SK-N-SH (cell line): ENCODE measurements around the gene APEH. TPM values are rescaled to one million over a fixed set of nuclear protein-coding genes. Genes with fewer than 3 reads are reported as not detected.

Experiments
- CTCF ChIA-PET: fragments of 300-600, 350-600 bp; formaldehyde crosslinking; extraction: SDS; loops from one replicate; lab custom pipeline; 2021; lab: Yijun Ruan, JAX
- POLR2A ChIA-PET: fragments of 350-600 bp; sonication (Branson Sonifier 250); formaldehyde crosslinking; extraction: SDS; loops from one replicate; lab custom pipeline; 2020; ENCODE audit warnings: antibody characterized with exemption, inconsistent platforms; lab: Yijun Ruan, JAX
- DNase-seq: peaks from one replicate; pipeline ENCODE4 v3.0.0; 2012
- H2AFZ ChIP-seq: fragments of 200-600 bp; sonication (generic); 2 replicates; pipeline ENCODE4 v1.8.1; 2016; ENCODE audit warnings: antibody characterized with exemption, mild to moderate bottlenecking, low read depth
- H3F3A ChIP-seq: fragments of 200-600 bp; sonication (generic); replicated peaks from 2 replicates; pipeline ENCODE3; 2016; ENCODE audit warnings: antibody characterized with exemption, mild to moderate bottlenecking; ENCODE audit not compliant: insufficient read depth
- H3K27ac ChIP-seq, 2 experiments: fragments of 200-500 bp in 1 of 2; fragments of 200-600 bp in 1 of 2; sonication (Bioruptor generic) in 1 of 2; sonication (generic), shearing (Covaris generic) in 1 of 2; 2 replicates each; pipeline versions ENCODE4 v1.5.1 to v1.6.1; 2014 to 2016; ENCODE audit warnings: low read depth in 2 of 2, inconsistent platforms in 1 of 2, low read length in 1 of 2, mild to moderate bottlenecking in 1 of 2, mixed read lengths in 1 of 2
- H3K27me3 ChIP-seq: fragments of 200-600 bp; sonication (generic), shearing (Covaris generic); 2 replicates; pipeline ENCODE4 v1.6.1; 2016; ENCODE audit warnings: mixed run types; ENCODE audit not compliant: insufficient read depth
- H3K36me3 ChIP-seq, 2 experiments: fragments of 200-500 bp in 1 of 2; fragments of 200-600 bp in 1 of 2; sonication (Bioruptor generic) in 1 of 2; sonication (generic) in 1 of 2; replicated peaks in 1 of 2; 2 replicates each; pipeline versions ENCODE3 to v1.5.1; 2014 to 2016; ENCODE audit warnings: low read length in 1 of 2, mild to moderate bottlenecking in 1 of 2; ENCODE audit not compliant: insufficient read depth in 2 of 2, control insufficient read depth in 1 of 2
- H3K4me1 ChIP-seq, 2 experiments: fragments of 200-500 bp in 1 of 2; fragments of 200-600 bp in 1 of 2; sonication (Bioruptor generic) in 1 of 2; sonication (generic), shearing (Covaris generic) in 1 of 2; 2 replicates each; pipeline versions ENCODE4 v1.5.1 to v1.6.1; 2014 to 2016; ENCODE audit warnings: low read depth in 1 of 2, low read length in 1 of 2, mixed run types in 1 of 2; ENCODE audit not compliant: insufficient read depth in 2 of 2, control insufficient read depth in 1 of 2
- H3K4me2 ChIP-seq: fragments of 200-600 bp; sonication (generic), shearing (Covaris generic); 2 replicates; pipeline ENCODE4 v1.6.1; 2017; ENCODE audit warnings: mixed run types
- H3K4me3 ChIP-seq, 2 experiments: fragments of 200-500 bp in 1 of 2; fragments of 200-600 bp in 1 of 2; sonication (Bioruptor generic) in 1 of 2; sonication (generic), shearing (Covaris generic) in 1 of 2; 2 replicates each; pipeline versions ENCODE4 v1.5.1 to v1.8.1; 2014 to 2016; ENCODE audit warnings: low read depth in 2 of 2, inconsistent platforms in 1 of 2, low read length in 1 of 2, mild to moderate bottlenecking in 1 of 2, mixed read lengths in 1 of 2, moderate library complexity in 1 of 2
- H3K79me2 ChIP-seq: fragments of 200-600 bp; sonication (generic); 2 replicates; pipeline ENCODE4 v1.8.1; 2017; ENCODE audit warnings: mild to moderate bottlenecking; ENCODE audit not compliant: insufficient read depth
- H3K9ac ChIP-seq: fragments of 200-600 bp; sonication (generic); 2 replicates; pipeline ENCODE4 v1.6.1; 2017; ENCODE audit warnings: mixed run types
- H3K9me2 ChIP-seq: fragments of 200-600 bp; sonication (generic); 2 replicates; pipeline ENCODE4 v1.6.1; 2017; ENCODE audit warnings: mixed run types
- H3K9me3 ChIP-seq: fragments of 200-600 bp; sonication (generic); 2 replicates; pipeline ENCODE4 v1.6.1; 2017; ENCODE audit warnings: mixed run types, mild to moderate bottlenecking, moderate library complexity
- H4K20me1 ChIP-seq: fragments of 200-600 bp; sonication (generic); 2 replicates; pipeline ENCODE4 v1.6.1; 2017; ENCODE audit warnings: mild to moderate bottlenecking, mixed run types; ENCODE audit not compliant: insufficient read depth
- CTCF ChIP-seq: fragments of 200-600 bp; sonication (generic); IDR thresholded peaks from 2 replicates; pipeline ENCODE4 v1.6.1; 2017; ENCODE audit warnings: antibody characterized with exemption, mild to moderate bottlenecking, moderate library complexity
- EZH2phosphoT487 ChIP-seq: fragments of 200-600 bp; sonication (generic); IDR thresholded peaks from 2 replicates; pipeline ENCODE4 v1.6.1; 2017; ENCODE audit warnings: low read depth, mixed run types, mild to moderate bottlenecking, antibody characterized with exemption, moderate library complexity, borderline replicate concordance
- FOXM1 ChIP-seq: IDR thresholded peaks from 2 replicates; pipeline ENCODE4 v1.4.0; 2012; ENCODE audit warnings: low read depth, mild to moderate bottlenecking
- GABPA ChIP-seq: IDR thresholded peaks from 2 replicates; pipeline ENCODE4 v1.4.0; 2012; ENCODE audit warnings: low read depth, mild to moderate bottlenecking
- IRF3 ChIP-seq: fragments of 150-350 bp; IDR thresholded peaks from 2 replicates; pipeline ENCODE4 v1.6.1; 2016; ENCODE audit warnings: mild to moderate bottlenecking, low read depth, low read length
- JUND ChIP-seq: IDR thresholded peaks from 2 replicates; pipeline ENCODE4 v1.4.0; 2012
- MAX ChIP-seq: IDR thresholded peaks from 2 replicates; pipeline ENCODE4 v1.4.0; 2012; ENCODE audit warnings: low read depth
- MEF2A ChIP-seq: IDR thresholded peaks from 2 replicates; pipeline ENCODE4 v1.4.0; 2012; ENCODE audit warnings: low read depth, borderline replicate concordance
- NRF1 ChIP-seq: IDR thresholded peaks from 2 replicates; pipeline ENCODE4 v1.6.1; 2012; ENCODE audit warnings: low read depth, mild to moderate bottlenecking, low read length
- REST ChIP-seq: IDR thresholded peaks from 2 replicates; pipeline ENCODE4 v1.6.1; 2012; ENCODE audit warnings: mild to moderate bottlenecking, low read depth, low read length, moderate library complexity
- RFX5 ChIP-seq: IDR thresholded peaks from 2 replicates; pipeline ENCODE4 v1.6.1; 2012; ENCODE audit warnings: mild to moderate bottlenecking, improper control_type of control experiment, low read length
- RXRA ChIP-seq: IDR thresholded peaks from 2 replicates; pipeline ENCODE4 v1.4.0; 2012; ENCODE audit warnings: low read depth, mild to moderate bottlenecking, borderline replicate concordance
- SIN3A ChIP-seq: IDR thresholded peaks from 2 replicates; pipeline ENCODE4 v1.6.1; 2012; ENCODE audit warnings: low read depth, mild to moderate bottlenecking, low read length, moderate library complexity, borderline replicate concordance
- SMC3 ChIP-seq: IDR thresholded peaks from 2 replicates; pipeline ENCODE4 v1.6.1; 2012; ENCODE audit warnings: low read depth, low read length, improper control_type of control experiment
- TAF1 ChIP-seq: IDR thresholded peaks from 2 replicates; pipeline ENCODE4 v1.6.1; 2012; ENCODE audit warnings: low read depth, mild to moderate bottlenecking, low read length, moderate library complexity, borderline replicate concordance
- TCF12 ChIP-seq: IDR thresholded peaks from 2 replicates; pipeline ENCODE4 v1.4.0; 2012
- USF2 ChIP-seq: fragments of 150-350 bp; IDR thresholded peaks from 2 replicates; pipeline ENCODE4 v1.6.1; 2017; ENCODE audit warnings: antibody characterized with exemption, low read length, low read depth, borderline replicate concordance
- YY1 ChIP-seq: IDR thresholded peaks from 2 replicates; pipeline ENCODE4 v1.4.0; 2012; ENCODE audit warnings: low read depth, mild to moderate bottlenecking
- WGBS: methylation state at CpG from one replicate; pipeline ENCODE4 v1.1.6; 2017; ENCODE audit warnings: low lambda C conversion rate; 5-methylcytosine and 5-hydroxymethylcytosine counted together
- polyA plus RNA-seq, 3 experiments: library from polyadenylated mRNA; depleted of rRNA; stranded (reverse); fragments of >200 nt; gene quantifications; 2 replicates each; pipeline ENCODE4 v1.2.3, GENCODE V29; 2012

APEH gene
- polyA plus RNA-seq, 1 of the 3 experiments (the other 2 are of a cell fraction) = 112 TPM

- no peak for DNase-seq
- Histone ChIP-seq H3K27ac (no peak overlapping the region), H3K4me2 (no peak overlapping the region), H3K79me2 (peaks cover 10% of the 10 kb centered on the region; the same call in 1 of the 2 replicates), H3K9me3 (no peaks in the 10 kb centered on the region), H3K9ac (no peak overlapping the region), H3K4me3 (no peak overlapping the region), H2AFZ (no peak overlapping the region), H4K20me1 (peaks cover 3% of the 10 kb centered on the region; the same call in 1 of the 2 replicates), H3F3A (peaks cover 5% of the 10 kb centered on the region), H3K36me3 (peaks cover 36 to 59% of the 10 kb centered on the region in 2 experiments), H3K9me2 (no peaks in the 10 kb centered on the region), H3K4me1 (no peaks in the 10 kb centered on the region), H3K27me3 (no peaks in the 10 kb centered on the region)
- TF ChIP-seq RFX5 (no peak), SIN3A (no peak), CTCF (no peak), MEF2A (no peak), YY1 (no peak), JUND (no peak), REST (no peak), USF2 (no peak), NRF1 (no peak), TAF1 (no peak), SMC3 (no peak), EZH2phosphoT487 (no peak), GABPA (no peak), MAX (no peak), FOXM1 (no peak), TCF12 (no peak), RXRA (no peak), IRF3 (no peak)
- ChIA-PET POLR2A (no interaction called here), CTCF (interaction anchor here (1.0 kb wide), 1 partner anchor 12 kb away, joined by 3 read pairs; no protein-coding TSS in a partner anchor)
- 93% methylated on average over 7 of the region's 11 CpGs for WGBS
These were observed 58.4 kb downstream of the APEH start for GRCh38 chr3:49732597-49732996.
